Measurements from ENCODE around the gene FHIT. TPM values are rescaled to one million over a fixed set of nuclear protein-coding genes. Genes with fewer than 3 reads are reported as not detected.
A peak's percentile ranks its signal among the peaks of the same experiment; 100 is the strongest.

FHIT gene
- total and polyA plus RNA-seq, 2 donors from 2014 or later = 20.2 to 61.2 TPM

DNA sequence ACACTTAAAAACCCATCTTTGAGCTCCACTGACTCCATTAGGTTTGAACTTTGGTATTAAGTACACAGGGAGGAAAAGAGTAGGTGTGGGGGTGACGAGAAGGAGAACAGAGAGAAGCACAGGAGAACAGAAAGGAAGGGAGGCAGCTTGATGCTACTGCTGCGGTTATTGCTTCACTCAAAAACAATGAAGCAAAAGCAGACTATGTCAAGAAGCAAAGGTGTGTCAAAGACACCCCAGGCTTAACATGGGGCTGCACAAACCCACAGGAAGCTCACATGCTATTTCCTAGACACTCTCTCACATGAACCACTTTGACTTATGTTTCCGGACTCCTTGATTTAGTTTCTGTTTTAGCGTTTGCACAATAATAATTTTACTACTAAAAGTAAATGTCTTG lies 1240.5 kb downstream of the FHIT start:
- FAIRE-seq (no peak), DNase-seq (peak in 2 of 5 donors; percentile 36 to 39)
- TF ChIP-seq, protein P1, sequence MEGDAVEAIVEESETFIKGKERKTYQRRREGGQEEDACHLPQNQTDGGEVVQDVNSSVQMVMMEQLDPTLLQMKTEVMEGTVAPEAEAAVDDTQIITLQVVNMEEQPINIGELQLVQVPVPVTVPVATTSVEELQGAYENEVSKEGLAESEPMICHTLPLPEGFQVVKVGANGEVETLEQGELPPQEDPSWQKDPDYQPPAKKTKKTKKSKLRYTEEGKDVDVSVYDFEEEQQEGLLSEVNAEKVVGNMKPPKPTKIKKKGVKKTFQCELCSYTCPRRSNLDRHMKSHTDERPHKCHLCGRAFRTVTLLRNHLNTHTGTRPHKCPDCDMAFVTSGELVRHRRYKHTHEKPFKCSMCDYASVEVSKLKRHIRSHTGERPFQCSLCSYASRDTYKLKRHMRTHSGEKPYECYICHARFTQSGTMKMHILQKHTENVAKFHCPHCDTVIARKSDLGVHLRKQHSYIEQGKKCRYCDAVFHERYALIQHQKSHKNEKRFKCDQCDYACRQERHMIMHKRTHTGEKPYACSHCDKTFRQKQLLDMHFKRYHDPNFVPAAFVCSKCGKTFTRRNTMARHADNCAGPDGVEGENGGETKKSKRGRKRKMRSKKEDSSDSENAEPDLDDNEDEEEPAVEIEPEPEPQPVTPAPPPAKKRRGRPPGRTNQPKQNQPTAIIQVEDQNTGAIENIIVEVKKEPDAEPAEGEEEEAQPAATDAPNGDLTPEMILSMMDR (IDR thresholded peaks at IDR 0.05; ENCODE audit: borderline replicate concordance, extremely low read depth, insufficient read depth) = no peak
- H3K36me3 ChIP-seq (ENCODE audit: control insufficient read depth in 2 of 3, insufficient read depth in 3 of 3, low read length in 3 of 3) = no peaks in the 10 kb centered on the region
- H3K9me3 ChIP-seq (ENCODE audit: control insufficient read depth in 2 of 3, insufficient read depth in 1 of 3, low read length in 3 of 3) = no peaks in the 10 kb centered on the region
- H3K4me3 ChIP-seq (ENCODE audit: low read length in 3 of 3) = no peak overlapping the region
- H3K4me1 ChIP-seq (ENCODE audit: control insufficient read depth in 2 of 3, insufficient read depth in 2 of 3, low read depth in 1 of 3, low read length in 3 of 3) = no peaks in the 10 kb centered on the region
- no peak overlapping the region for H3K27ac ChIP-seq (ENCODE audit: low read depth in 2 of 2, low read length in 2 of 2)
- no peak overlapping the region for H3K9ac ChIP-seq (ENCODE audit: low read length in 3 of 3)
- intact Hi-C loops (cut with DNase I) = no loop called here
- no peaks in the 10 kb centered on the region for H3K27me3 ChIP-seq (ENCODE audit: control insufficient read depth, insufficient read depth, low read length)

DNA sequence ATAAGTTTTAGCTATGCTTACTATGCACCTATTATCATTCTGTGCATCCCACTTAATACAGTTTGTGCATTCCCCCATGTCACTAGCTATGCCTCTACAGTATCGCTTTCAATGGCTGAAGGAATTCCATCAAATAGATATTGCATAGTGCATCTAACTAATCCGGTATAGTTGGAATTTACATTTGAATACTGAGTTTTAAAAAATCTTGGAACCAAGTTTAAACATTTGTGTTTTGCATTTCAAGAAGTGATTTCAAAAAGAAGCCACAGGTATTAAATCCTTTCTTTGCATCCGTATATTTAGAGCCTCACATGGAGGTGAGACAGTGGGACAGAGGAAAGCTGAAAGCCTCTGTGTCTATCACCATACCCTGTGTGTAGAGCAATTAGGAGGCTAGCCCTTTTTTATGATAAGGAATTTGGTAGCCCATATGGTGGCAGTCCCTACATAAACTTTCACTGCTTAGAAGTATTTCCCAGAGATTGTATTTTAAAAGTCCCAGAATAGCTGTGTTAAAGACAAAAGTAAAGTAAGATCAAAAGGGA lies 1241.2 kb downstream of the FHIT start:
- no peaks in the 10 kb centered on the region for H3K4me1 ChIP-seq (ENCODE audit: control insufficient read depth in 2 of 3, insufficient read depth in 2 of 3, low read depth in 1 of 3, low read length in 3 of 3)
- TF ChIP-seq, protein P1 (IDR thresholded peaks at IDR 0.05; ENCODE audit: borderline replicate concordance, extremely low read depth, insufficient read depth) = no peak
- DNase-seq = no peak
- no peaks in the 10 kb centered on the region for H3K36me3 ChIP-seq (ENCODE audit: control insufficient read depth in 2 of 3, insufficient read depth in 3 of 3, low read length in 3 of 3)
- FAIRE-seq = no peak
- no peak overlapping the region for H3K27ac ChIP-seq (ENCODE audit: low read depth in 2 of 2, low read length in 2 of 2)
- no peak overlapping the region for H3K4me3 ChIP-seq (ENCODE audit: low read length in 3 of 3)
- no peaks in the 10 kb centered on the region for H3K27me3 ChIP-seq (ENCODE audit: control insufficient read depth, insufficient read depth, low read length)
- no peak overlapping the region for H3K9ac ChIP-seq (ENCODE audit: low read length in 3 of 3)
- H3K9me3 ChIP-seq (ENCODE audit: control insufficient read depth in 2 of 3, insufficient read depth in 1 of 3, low read length in 3 of 3) = no peaks in the 10 kb centered on the region
- intact Hi-C loops (cut with DNase I) = no loop called here

DNA sequence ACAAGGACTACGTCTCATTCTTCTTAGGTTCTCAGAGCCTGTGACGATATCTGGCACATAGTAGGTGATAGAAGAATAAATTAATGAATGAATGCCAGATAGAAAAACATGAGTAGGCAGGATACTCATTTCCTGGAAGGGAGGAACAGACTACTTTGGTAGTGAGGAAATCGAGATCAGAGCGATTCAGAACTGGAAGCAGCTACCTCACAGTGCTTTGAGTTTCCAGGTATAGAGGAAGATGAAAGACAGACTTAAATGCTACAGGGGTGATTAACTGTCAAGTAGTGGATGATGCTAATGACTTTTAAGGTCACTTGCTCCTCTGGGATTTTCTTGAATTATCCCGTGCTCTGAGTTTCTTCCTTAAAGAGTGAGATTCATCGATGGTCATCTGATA lies 1249.9 kb downstream of the FHIT start:
- Histone ChIP-seq H3K4me1 (ENCODE audit: control insufficient read depth in 2 of 3, insufficient read depth in 2 of 3, low read depth in 1 of 3, low read length in 3 of 3) (no peaks in the 10 kb centered on the region), H3K27me3 (ENCODE audit: control insufficient read depth, insufficient read depth, low read length) (no peaks in the 10 kb centered on the region), H3K4me3 (ENCODE audit: low read length in 3 of 3) (no peak overlapping the region), H3K27ac (ENCODE audit: low read depth in 2 of 2, low read length in 2 of 2) (no peak overlapping the region), H3K36me3 (ENCODE audit: control insufficient read depth in 2 of 3, insufficient read depth in 3 of 3, low read length in 3 of 3) (no peaks in the 10 kb centered on the region), H3K9me3 (ENCODE audit: control insufficient read depth in 2 of 3, insufficient read depth in 1 of 3, low read length in 3 of 3) (no peaks in the 10 kb centered on the region), H3K9ac (ENCODE audit: low read length in 3 of 3) (no peak overlapping the region)
- no peak for FAIRE-seq
- intact Hi-C loops (cut with DNase I) = no loop called here
- no peak for DNase-seq
- TF ChIP-seq, protein P1 (IDR thresholded peaks at IDR 0.05; ENCODE audit: borderline replicate concordance, extremely low read depth, insufficient read depth) = no peak

All from kidney (tissue), 14 donors.